ENCODE data around the gene CYP2W1. TPM values are rescaled to one million over a fixed set of nuclear protein-coding genes. Genes with fewer than 3 reads are reported as not detected.

The CYP2W1 gene
- total RNA-seq, 1 experiment from 2014 or later: not detected

GRCh38 chr7:976901-977325 lies 6.1 kb upstream of the CYP2W1 start:
- H3K4me3 ChIP-seq (ENCODE audit: low read length): no peak overlapping the region
- no peaks in the 10 kb centered on the region for H3K9me3 ChIP-seq (ENCODE audit: low read length)
- no peak for TF ChIP-seq EZH2 (IDR thresholded peaks at IDR 0.05; ENCODE audit: low read length, unreplicated experiment)
- TF ChIP-seq CTCF (conservative IDR thresholded peaks at IDR 0.05; ENCODE audit: low read depth, low read length): no peak
- TF ChIP-seq EZH2phosphoT487 (IDR thresholded peaks at IDR 0.05; ENCODE audit: borderline replicate concordance, low read length): no peak
- DNase-seq (no peak), ATAC-seq (no peak)
- H3K27ac ChIP-seq (ENCODE audit: low read length): no peak overlapping the region
- CTCF ChIA-PET: no interaction called here
- no peak overlapping the region for H3K4me2 ChIP-seq (ENCODE audit: low read length)
- peaks cover 34% of the 10 kb centered on the region for H3K79me2 ChIP-seq (ENCODE audit: low read length)
- H2AFZ ChIP-seq (ENCODE audit: low read length): no peak overlapping the region
- no peaks in the 10 kb centered on the region for H3K9me2 ChIP-seq (replicated peaks; ENCODE audit: low read length)
- 0 out of 2 replicates have a peak, but pooled peaks cover 4% of the 10 kb centered on the region for H3K4me1 ChIP-seq (ENCODE audit: insufficient read depth, low read length)
- intact Hi-C loops (cut with micrococcal nuclease): no loop called here
- H3K27me3 ChIP-seq (ENCODE audit: low read length): no peaks in the 10 kb centered on the region
- no peak overlapping the region for H3K9ac ChIP-seq (ENCODE audit: low read length)
- peaks cover 23% of the 10 kb centered on the region for H4K20me1 ChIP-seq (ENCODE audit: low read length)
- H3K36me3 ChIP-seq (ENCODE audit: low read depth, low read length): peaks cover 16% of the 10 kb centered on the region
- no peaks in the 10 kb centered on the region for H3F3A ChIP-seq (ENCODE audit: low read length, unreplicated experiment)
- POLR2A ChIA-PET (ENCODE audit: unreplicated experiment): no interaction called here
- BruUV-seq (replicated peaks): no TSS peak

- Histone ChIP-seq H3K4me3 (ENCODE audit: low read length) (no peak overlapping the region), H3K9me3 (ENCODE audit: low read length) (no peaks in the 10 kb centered on the region), H3K4me2 (ENCODE audit: low read length) (no peak overlapping the region), H3K4me1 (ENCODE audit: insufficient read depth, low read length) (0 out of 2 replicates have a peak, but pooled peaks cover 4% of the 10 kb centered on the region), H4K20me1 (ENCODE audit: low read length) (peaks cover 18% of the 10 kb centered on the region), H3K27me3 (ENCODE audit: low read length) (no peaks in the 10 kb centered on the region), H3K27ac (ENCODE audit: low read length) (no peak overlapping the region), H3K79me2 (ENCODE audit: low read length) (peaks cover 29% of the 10 kb centered on the region), H3K9ac (ENCODE audit: low read length) (no peak overlapping the region), H3F3A (ENCODE audit: low read length, unreplicated experiment) (no peaks in the 10 kb centered on the region), H3K36me3 (ENCODE audit: low read depth, low read length) (peaks cover 10% of the 10 kb centered on the region), H3K9me2 (replicated peaks; ENCODE audit: low read length) (no peaks in the 10 kb centered on the region), H2AFZ (ENCODE audit: low read length) (no peak overlapping the region)
- TF ChIP-seq EZH2phosphoT487 (IDR thresholded peaks at IDR 0.05; ENCODE audit: borderline replicate concordance, low read length) (no peak), EZH2 (IDR thresholded peaks at IDR 0.05; ENCODE audit: low read length, unreplicated experiment) (no peak), CTCF (conservative IDR thresholded peaks at IDR 0.05; ENCODE audit: low read depth, low read length) (no peak)
- POLR2A ChIA-PET (ENCODE audit: unreplicated experiment): no interaction called here
- ATAC-seq (no peak), DNase-seq (no peak)
- CTCF ChIA-PET: no interaction called here
- intact Hi-C loops (cut with micrococcal nuclease): no loop called here
- BruUV-seq (replicated peaks): no TSS peak
These were observed 5.5 kb upstream of the CYP2W1 start for GRCh38 chr7:977326-978048.

- intact Hi-C loops (cut with micrococcal nuclease): no loop called here
- Histone ChIP-seq H3K9ac (ENCODE audit: low read length) (no peak overlapping the region), H4K20me1 (ENCODE audit: low read length) (peaks cover 13% of the 10 kb centered on the region), H3K36me3 (ENCODE audit: low read depth, low read length) (peaks cover 5% of the 10 kb centered on the region), H2AFZ (ENCODE audit: low read length) (no peak overlapping the region), H3K4me2 (ENCODE audit: low read length) (no peak overlapping the region), H3K4me1 (ENCODE audit: insufficient read depth, low read length) (0 out of 2 replicates have a peak, but pooled peaks cover 4% of the 10 kb centered on the region), H3K4me3 (ENCODE audit: low read length) (no peak overlapping the region), H3K27ac (ENCODE audit: low read length) (no peak overlapping the region), H3F3A (ENCODE audit: low read length, unreplicated experiment) (no peaks in the 10 kb centered on the region), H3K79me2 (ENCODE audit: low read length) (peaks cover 23% of the 10 kb centered on the region), H3K9me3 (ENCODE audit: low read length) (no peaks in the 10 kb centered on the region), H3K27me3 (ENCODE audit: low read length) (no peaks in the 10 kb centered on the region), H3K9me2 (replicated peaks; ENCODE audit: low read length) (no peaks in the 10 kb centered on the region)
- DNase-seq (no peak), ATAC-seq (no peak)
- ChIA-PET POLR2A (ENCODE audit: unreplicated experiment) (no interaction called here), CTCF (no interaction called here)
- no TSS peak for BruUV-seq (replicated peaks)
- no peak for TF ChIP-seq EZH2phosphoT487 (IDR thresholded peaks at IDR 0.05; ENCODE audit: borderline replicate concordance, low read length)
These were observed 5.0 kb upstream of the CYP2W1 start for GRCh38 chr7:978049-978346.

Data from PC-3 (cell line).